ENCODE measurements around the gene MUC7.
A peak's percentile ranks its signal among the peaks of the same experiment; 100 is the strongest.
"Not testable (repeated sequence)": the region's sequence is repeated elsewhere in the genome, so short reads cannot be mapped to it uniquely, and the experiment has no call there.

Gene MUC7

DNA sequence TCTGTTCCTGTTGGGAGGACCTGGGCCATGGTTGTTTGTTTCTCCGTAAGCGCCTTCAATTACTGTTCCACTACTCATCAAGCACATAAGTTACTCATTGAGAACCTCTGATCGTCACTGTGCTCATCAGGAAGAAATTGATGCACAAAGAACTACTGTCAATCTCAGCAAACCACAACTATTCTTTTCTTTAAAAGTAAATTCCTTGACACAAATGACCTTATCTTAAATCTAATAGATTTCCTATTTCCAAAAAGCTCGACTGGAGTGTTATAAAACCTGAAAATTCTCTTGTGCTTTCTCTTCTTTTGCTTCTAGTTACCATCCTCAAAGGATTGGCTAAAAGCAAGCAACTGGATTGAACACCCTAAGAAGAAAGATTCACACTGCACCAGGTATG lies at the start of gene MUC7:
Gene MUC7 (plus strand): TSS at position 301 of the 400 bp plus-strand sequence. CDS start 1,825 bp downstream, outside the sequence.
- no peak for DNase-seq

DNA sequence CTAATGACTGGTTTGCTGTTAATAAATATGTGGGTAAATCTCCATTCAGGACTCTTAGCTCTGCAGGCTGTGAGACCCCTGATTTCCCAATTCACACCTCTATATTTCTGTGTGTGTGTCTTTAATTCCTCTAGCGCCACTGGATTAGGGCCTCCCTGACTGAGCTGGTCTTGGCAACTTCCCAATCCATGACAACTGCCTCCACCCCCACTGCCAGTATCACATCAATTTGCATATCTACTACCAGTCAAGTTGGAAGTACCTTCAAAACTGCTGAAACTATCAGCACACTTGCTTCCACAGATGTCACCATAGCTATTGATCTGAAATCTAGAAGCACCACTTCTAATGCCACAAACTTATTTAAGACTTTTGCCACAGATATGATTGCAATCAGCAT lies 46.7 kb upstream of the MUC7 start:
- no peak for DNase-seq

DNA sequence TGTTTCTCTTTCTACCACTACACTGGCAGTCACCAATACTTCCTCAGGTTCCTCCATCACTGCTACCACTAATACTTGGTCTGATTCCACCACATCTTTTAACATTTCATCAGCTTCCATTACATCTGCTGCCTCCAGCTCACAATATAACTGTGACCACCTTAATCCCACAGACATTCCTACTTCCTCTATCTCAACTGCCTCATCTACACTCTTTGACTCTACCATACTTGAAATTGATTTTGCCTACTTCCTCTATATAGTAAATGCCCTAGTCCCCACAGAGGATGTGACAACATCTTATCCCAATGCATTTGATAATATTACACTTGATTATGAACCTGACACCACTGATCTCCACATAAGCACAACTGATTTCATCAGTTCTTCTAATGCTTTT lies 45.2 kb upstream of the MUC7 start:
- DNase-seq, result no peak

DNA sequence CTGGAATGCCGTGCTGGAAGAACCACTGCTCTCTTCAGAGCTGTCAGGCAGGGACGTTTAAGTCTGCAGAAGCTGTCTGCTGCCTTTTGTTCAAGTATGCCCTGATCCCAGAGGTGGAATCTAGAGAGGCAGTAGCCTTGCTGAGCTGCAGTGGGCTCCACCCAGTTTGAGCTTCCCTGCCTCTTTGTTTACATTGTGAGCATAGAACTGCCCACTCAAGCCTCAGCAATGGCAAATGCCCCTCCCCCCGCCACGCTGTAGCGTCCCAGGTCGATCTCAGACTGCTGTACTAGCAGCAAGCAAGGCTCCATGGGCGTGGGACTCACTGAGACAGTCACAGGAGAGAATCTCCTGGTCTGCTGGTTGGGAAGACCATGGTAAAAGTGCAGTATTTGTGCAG lies 34.8 kb upstream of the MUC7 start:
- no peak for DNase-seq

DNA sequence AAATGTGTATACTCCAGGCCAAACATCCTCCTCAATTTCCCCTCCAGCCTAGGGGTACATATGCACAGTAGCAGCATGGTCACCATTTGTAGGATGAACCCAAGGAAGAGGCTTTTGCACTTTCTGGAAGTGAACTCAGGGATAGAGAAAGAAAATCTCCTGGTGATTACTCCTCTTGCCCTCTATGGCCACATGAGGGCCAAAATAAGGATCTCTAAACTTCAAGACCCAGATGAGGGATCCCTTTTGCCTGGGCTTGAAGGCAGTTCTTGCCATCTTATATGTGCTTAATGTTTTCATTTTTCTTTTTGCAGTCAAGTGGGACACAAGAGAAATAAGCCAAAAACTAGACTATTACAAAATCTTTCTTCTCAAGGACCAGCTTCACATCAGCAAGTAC lies 29.5 kb upstream of the MUC7 start:
- no peak for DNase-seq

DNA sequence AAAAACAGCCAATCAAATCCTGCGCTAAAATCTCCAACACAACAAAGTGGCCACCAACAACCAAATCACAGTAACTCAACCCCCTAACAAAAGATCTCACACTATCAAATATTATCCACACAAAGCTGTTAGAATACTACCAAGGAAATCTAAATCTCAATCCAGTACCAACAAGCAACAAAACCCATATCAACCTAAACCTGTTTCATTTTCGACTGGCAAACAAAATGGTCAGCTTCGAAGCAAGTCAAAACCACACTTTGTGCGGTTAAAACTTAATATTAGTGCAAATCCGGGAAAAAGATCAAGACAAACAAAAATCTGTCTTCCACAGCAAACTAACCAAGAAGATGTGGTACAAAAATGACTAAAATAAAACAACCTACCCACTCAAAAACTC lies 28.7 kb upstream of the MUC7 start:
- DNase-seq, result no peak

DNA sequence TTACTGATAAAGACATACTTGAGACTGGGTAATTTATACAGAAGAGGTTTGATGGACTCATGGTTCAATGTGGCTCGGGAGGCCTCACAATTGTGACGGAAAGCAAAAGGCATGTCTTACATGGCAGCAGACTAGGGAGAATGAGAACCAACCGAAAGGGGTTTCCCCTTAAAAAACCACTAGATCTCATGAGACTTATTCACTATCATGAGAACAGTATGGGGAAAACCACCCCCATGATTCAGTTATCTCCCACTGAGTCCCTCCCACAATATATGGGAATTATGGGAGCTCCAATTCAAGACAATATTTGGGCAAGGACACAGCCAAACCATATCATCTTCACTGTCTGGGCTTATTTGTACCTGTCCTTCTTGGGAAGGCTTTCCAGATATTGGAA lies 22.8 kb upstream of the MUC7 start:
- no peak for DNase-seq

DNA sequence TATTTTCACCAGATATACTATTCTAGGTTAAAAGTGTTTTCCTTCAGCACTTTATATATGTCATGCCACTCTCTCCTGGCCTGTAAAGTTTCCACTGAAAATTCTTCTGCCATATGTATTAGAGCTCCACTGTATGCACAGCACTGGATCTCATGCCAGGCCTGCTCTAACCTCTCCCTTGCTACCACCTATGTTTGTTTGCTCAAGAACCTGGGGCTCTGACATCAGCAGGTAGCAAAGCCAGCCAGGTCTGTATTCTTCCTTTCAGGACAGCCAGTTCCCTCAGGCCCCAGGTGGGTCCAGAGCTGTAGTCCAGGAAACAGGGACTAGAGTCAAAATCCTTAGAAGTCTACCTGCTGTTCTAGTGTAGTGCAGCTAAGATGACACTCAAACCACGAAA lies 19.1 kb upstream of the MUC7 start:
- no peak for DNase-seq

DNA sequence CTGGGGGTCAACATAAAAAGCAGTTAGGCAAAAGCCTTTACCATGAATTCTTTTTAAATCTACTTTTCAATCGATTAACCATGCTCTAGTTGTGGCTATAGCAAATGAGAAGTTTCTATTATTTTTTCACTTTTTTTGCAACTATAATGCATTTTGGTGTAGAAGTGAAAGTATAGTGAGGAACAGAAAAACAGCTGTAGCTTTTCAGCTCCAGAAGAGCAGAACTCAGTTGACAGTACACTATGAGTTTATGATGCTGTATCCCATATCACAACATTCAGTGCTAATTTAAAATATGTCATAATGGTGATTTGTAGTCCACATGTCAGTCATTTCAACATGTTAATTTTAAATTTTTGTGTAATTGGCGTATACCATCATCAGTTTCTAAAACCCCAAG lies 8.7 kb upstream of the MUC7 start:
- DNase-seq, result no peak

DNA sequence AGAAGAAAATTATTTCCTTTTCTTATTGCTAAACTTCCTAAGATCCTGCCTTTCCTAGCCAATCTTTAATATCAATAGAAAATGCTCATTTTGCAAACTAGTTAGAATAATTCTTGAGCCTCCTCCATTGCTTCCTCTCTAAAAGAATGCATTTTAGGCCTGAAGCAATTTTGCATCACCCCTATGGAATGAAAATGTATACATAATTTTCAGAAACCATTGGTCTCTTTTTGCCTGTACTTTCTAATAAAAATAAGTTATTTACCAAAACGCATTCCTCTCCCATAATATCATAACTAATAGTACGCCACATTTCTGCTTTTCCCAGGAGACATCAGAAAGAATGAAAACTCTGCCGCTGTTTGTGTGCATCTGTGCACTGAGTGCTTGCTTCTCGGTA lies 1.7 kb downstream of the MUC7 start:
- no peak for DNase-seq

DNA sequence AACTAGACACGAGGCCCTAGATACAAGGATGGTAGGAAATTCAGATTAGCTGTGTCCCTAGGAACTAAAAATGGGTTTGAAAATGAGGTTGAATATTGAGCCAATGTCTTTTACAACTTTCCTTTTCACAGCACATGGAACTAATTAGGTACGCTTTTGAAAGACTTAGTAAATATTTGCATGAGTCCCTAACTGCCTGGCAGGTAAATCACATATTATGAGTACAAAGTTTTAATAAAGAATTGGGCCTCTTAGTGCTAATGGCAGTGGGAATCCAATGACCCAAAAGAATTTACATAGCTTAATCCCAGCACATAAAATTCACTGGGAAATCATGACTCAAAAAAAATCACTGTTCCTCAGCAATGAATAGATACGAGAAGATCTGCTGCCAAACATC lies 16.8 kb downstream of the MUC7 start:
- DNase-seq, result no peak

DNA sequence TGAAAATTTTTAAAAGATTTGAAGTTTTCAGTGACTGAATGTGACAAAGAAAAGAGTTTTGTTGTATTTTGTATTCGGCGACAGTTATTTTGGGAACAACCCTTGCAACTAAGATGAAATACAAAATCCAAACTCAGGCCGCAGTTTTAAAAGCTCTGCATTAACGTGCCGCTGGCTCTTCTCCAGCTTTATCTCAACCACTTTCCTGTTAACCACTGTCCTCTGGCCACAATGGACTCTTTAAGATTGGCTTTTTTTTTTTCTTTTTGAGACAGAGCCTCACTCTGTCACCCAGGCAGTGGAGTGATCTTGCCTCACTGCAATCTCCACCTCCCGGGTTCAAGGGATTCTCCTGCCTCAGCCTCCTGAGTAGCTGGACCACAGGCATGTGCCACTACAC lies 24.2 kb downstream of the MUC7 start:
- no peak for DNase-seq

DNA sequence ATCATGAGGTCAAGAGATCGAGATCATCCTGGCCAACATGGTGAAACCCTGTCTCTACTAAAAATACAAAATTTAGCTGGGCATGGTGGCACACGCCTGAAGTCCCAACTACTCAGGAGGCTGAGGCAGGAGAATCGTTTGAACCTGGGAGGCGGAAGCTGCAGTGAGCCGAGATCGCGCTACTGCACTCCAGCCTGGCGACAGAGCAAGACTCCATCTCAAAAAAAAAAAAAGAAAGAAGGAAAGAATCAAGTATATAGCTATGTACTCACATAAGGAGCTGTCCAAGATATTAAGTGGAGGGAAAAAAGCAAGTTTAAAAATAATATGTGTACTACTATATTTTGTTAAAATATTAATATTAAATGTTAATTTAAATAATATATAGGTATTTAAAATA lies 29.8 kb downstream of the MUC7 start:
- DNase-seq, result not testable (repeated sequence)

DNA sequence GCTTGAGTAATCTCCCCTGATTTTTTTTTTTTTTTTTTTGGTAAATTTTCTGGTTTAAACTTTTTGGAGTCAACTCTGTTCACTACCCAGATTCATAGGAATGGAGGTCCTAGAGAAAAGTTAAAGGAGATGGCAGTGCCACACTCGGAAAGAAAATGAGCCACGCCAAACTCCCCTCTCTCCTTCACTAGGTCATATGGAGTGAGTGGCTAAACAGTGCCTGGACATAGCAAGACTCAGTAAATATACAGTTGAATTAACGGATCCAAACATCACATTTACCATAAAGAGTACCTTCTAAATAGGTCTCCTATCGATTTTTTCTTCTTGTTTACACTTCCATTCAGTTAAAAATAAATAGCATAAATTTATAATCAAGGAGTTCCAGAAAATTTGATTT lies 32.7 kb downstream of the MUC7 start:
- no peak for DNase-seq

DNA sequence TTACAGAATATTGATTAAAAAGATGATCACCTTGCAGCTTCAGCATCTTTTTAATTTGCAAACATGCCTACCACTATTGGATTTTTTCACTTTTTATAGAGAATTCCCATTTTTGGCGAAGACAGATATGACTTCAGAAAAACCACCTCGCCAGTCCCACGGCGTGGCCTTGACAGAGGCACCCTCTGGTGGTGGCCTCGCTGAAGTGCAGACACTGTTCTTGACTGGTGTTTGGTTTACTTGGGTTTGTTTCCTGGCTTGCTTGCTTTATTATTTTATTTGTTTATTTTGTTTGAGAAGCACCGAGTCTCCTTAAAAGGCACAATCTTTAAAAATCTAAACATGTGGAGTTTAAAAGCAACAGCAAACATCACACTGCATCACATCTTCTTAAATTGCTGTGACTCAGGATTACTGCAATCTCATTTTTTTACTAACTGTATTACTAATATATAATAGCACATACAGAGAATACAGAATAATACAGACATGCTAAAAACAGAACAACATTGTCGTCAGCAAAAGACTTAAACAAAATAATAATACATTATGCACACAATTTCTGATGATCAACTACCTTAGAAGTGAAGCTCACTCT lies 33.3 kb downstream of the MUC7 start:
- DNase-seq, result peak; percentile 72

DNA sequence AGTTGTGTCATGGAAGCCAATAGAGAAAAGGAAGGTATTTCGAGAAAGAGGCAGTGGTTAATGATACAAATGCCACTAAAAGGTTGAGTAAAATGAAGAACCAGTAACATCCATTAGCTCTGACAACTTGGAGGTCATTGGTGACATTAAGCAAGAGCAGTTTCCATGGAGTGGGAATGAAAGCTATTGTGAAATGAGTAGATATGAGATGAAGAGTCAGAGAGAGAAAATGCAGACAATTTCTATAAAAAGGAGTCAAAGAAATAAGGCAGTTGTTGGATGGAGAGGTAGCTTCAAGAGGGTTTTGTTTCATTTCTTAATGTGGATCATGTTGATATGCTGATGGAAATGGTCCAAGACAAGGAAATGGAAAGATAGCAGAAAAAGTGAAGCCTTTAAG lies 36.8 kb downstream of the MUC7 start:
- DNase-seq, result no peak

DNA sequence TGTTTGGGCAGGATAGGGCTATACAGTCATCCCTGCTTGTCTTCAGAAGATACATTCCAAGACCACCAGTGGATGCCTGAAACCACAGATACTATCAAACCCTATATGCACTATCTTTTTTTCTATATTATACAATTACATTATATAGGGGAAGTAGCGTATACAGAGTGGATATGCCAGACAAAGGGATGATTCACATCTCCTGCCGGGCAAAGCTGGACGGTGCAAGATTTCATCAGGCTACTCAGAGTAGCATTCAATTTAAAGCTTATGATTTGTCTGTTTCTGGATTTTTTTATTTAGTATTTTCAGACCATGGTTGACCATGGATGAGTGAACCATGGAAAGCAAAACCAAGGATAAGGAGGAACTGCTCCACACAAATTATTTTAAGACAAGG lies 39.4 kb downstream of the MUC7 start:
- no peak for DNase-seq

DNA sequence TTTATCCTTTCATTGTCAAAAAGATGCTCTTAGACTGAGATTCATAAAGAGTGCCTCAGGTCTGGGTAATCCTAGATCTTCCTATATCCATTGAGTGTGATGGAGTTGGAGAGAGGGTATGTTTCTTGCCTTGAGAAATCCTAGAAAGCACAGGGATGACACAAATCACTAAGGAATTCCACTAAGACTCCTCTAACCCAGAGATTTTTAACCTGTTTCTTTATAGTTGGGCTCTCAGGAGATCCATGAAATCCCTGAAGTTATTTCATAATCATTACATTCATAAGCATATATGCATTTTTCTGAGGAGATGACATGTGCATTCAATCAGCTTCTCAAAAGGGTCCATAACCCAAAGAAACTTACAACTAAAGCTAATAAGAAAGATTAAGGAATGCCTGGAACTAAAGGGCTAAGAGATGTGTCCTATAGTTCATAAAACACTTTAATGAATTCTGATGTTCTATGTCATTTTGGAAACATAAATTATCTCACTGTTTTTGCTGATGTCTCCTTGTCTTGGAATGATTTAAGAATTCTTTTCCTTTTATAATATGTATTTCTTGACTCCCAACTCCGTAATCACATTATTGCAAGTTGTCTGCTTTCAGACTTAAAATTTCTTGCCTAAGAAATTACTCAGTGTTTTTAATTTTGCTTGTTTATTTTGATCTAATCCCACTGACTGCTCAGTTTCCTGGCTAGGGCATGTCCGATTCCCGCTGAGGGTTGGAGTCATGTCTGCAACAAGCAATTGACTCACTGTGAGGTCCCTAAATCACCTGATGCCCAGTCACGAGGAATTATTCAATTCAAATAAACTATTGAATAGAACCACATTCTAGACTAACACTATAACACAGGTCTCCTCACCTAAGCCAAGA lies 43.6 kb downstream of the MUC7 start:
- no peak for DNase-seq

DNA sequence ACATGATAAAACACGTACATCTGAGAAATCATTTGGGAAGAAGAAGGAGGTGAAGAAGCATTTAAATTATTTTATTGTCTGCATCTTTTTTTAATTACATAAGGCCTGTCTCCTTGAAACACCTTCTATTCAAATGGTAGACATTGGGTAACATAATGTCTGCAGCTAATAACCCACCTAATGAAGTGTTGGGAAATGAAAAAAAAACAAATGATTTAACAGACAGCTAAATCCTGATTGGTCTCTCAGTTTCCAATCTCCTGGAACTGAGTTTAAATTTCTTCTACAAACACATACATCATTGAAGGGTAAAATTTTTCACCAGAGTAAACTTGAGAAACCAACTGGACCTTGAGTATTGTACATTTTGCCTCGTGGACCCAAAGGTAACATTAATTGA lies 46.3 kb downstream of the MUC7 start, which contains the start of gene AMTN:
Gene AMTN (plus strand): TSS at position 301 of the 400 bp plus-strand sequence. CDS start 209 bp downstream, outside the sequence.
- no peak for DNase-seq

DNA sequence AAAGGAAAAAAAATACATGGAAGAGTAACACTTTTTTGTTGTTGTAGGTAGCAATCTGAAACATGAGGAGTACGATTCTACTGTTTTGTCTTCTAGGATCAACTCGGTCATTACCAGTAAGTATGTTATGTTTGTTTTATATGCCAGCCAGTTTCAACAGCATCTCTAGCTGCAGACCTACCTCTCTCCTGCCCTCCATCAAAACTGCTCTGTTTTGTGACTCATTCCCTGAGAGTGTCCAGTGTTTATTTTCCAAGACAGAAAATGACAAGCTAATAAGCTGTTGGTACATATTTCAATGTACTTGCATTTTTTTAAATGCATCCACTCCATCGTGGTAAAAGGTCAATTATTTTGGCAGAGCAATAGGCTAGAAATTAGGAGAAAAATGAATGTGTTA lies 46.7 kb downstream of the MUC7 start:
- peak; percentile 3 for DNase-seq

DNA sequence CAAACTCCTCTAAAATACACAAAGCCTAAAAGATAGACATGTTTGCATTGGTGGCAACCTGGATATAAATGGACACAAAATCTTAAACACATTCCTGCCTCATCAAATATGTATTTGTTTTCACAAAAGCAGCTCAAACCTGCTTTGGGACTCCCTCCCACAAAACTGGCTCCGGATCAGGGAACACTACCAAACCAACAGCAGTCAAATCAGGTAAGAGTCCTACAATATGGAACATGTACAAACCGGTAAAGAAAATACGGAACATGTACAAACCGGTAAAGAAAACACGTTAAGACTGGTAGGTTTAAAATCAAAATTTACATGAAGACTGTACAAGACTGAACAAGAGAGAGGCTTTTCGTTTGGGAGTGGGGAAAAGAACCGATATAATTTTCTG lies 50.6 kb downstream of the MUC7 start:
- DNase-seq, result no peak

DNA sequence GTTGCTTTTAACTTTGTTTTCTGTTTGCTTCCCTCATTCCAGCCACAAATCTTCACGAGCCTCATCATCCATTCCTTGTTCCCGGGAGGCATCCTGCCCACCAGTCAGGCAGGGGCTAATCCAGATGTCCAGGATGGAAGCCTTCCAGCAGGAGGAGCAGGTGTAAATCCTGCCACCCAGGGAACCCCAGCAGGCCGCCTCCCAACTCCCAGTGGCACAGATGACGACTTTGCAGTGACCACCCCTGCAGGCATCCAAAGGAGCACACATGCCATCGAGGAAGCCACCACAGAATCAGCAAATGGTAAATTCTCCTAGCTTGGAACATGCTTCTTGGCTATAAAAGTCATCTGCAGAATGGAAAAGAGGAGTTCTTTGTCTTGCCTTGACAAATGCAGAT lies 59.0 kb downstream of the MUC7 start:
- DNase-seq, result no peak

DNA sequence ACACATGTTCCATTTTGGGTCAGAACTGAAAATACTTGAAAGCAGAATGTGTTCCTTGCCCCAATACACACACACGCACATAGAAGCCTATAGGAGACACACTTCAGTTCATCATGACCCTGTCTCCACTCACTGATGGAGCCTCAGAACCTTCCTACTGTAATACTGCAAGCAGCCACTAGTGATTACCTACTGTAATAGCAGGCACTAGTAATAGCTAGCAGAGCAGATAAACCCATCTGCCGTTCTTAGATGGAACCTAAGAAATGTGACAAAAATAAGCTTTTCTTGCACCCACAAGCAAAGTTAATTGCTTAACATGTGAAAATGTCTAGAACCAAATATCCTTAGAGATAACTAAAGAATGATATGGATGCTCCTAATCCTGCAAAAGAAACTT lies 60.0 kb downstream of the MUC7 start:
- no peak for DNase-seq

Measured in NCI-H510A treated with DMSO at 0.1 percent for 48 hours (cell line).